ENCODE results near the gene RSPH3. TPM values are rescaled to one million over a fixed set of nuclear protein-coding genes. Genes with fewer than 3 reads are reported as not detected.

RSPH3 gene
- total RNA-seq, 4 donors from 2014 or later, result 16.8 to 22.5 (median 20.2) TPM

DNA sequence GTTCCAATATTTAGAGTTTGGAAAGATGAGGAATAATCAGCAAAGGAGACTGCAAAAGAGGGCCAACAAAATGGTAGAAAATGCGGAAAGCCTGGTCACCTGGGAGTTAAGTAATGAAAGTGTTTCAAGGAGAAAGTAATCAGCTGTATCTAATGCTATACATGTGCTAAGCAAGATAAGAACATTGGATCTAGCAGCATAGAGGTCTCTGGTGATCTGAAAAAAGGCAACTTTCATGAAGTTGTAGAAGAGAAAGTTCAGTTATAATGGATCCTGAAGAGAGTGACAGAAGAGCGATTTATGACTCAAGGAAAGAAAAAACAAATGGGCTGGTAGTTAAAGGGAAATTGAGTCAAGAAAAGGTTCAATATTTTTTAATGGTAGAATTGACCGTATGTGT is 4.6 kb upstream of the RSPH3 start:
- H3K9me3 ChIP-seq, result no peaks in the 10 kb centered on the region
- no peaks in the 10 kb centered on the region for H3K27me3 ChIP-seq
- no peak overlapping the region for H3K4me3 ChIP-seq (replicated peaks in 1 of 3)
- TF ChIP-seq POLR2A (IDR thresholded peaks at IDR 0.05), result no peak
- TF ChIP-seq, protein P1, sequence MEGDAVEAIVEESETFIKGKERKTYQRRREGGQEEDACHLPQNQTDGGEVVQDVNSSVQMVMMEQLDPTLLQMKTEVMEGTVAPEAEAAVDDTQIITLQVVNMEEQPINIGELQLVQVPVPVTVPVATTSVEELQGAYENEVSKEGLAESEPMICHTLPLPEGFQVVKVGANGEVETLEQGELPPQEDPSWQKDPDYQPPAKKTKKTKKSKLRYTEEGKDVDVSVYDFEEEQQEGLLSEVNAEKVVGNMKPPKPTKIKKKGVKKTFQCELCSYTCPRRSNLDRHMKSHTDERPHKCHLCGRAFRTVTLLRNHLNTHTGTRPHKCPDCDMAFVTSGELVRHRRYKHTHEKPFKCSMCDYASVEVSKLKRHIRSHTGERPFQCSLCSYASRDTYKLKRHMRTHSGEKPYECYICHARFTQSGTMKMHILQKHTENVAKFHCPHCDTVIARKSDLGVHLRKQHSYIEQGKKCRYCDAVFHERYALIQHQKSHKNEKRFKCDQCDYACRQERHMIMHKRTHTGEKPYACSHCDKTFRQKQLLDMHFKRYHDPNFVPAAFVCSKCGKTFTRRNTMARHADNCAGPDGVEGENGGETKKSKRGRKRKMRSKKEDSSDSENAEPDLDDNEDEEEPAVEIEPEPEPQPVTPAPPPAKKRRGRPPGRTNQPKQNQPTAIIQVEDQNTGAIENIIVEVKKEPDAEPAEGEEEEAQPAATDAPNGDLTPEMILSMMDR (IDR thresholded peaks at IDR 0.05), result no peak
- 65 to 77% methylated on average over 3 of the region's 3 CpGs for WGBS, 2 donors
- H3K27ac ChIP-seq, result no peak overlapping the region
- no peak for DNase-seq
- peaks cover 0 to 8% of the 10 kb centered on the region in 2 donors for H3K4me1 ChIP-seq
- intact Hi-C loops (cut with DNase I), result loop anchor here (10.0 kb wide), 1 partner anchor 130 kb away; no protein-coding TSS in a partner anchor
- H3K36me3 ChIP-seq, result no peaks in the 10 kb centered on the region

DNA sequence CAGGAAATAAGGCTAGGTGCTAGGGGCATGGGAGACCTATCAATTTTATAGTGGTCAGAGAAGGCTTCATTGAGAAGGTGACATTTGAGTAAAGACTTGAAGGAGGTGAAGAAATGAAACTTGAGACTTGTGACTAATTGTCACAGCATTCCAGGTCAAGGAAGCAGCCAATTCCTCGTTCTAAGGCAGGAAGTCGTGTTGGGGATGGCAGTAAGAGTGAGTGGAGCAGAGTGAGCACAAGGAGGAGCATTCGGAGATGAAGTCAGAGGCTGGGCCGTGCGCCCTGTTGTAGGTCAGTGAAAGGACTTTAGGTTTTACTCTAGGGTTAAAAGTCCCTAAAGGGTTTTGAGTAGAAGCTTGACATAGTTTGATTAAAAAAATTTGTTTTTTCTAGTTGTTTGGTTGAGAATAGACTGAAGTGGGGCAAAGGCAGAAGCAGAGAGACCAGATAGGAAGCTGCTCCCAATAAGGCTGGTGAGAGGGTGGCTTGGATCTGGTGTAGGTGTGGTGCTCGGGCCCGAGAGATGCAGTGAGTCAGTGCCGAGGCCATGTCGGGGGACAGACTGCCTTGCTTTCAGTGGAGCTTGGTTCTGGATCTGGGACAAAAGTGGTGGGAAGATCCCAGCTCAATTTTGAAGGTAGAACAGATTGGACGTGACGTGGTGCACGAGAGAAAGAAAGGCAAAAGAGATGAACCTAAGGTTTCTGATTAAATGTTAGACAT is 2.6 kb upstream of the RSPH3 start:
- intact Hi-C loops (cut with DNase I), result loop anchor here (10.0 kb wide), 1 partner anchor 132 kb away; no protein-coding TSS in a partner anchor
- H3K36me3 ChIP-seq, result no peaks in the 10 kb centered on the region
- no peak overlapping the region for H3K27ac ChIP-seq
- H3K9me3 ChIP-seq, result no peaks in the 10 kb centered on the region
- 93 to 94% methylated on average over 12 of the region's 12 CpGs for WGBS, 2 donors
- peaks cover 6 to 8% of the 10 kb centered on the region in 2 donors for H3K4me1 ChIP-seq
- H3K4me3 ChIP-seq (replicated peaks in 1 of 3), result no peak overlapping the region
- TF ChIP-seq, protein P1 (IDR thresholded peaks at IDR 0.05), result no peak
- TF ChIP-seq POLR2A (IDR thresholded peaks at IDR 0.05), result no peak
- H3K27me3 ChIP-seq, result no peaks in the 10 kb centered on the region
- no peak for DNase-seq

DNA sequence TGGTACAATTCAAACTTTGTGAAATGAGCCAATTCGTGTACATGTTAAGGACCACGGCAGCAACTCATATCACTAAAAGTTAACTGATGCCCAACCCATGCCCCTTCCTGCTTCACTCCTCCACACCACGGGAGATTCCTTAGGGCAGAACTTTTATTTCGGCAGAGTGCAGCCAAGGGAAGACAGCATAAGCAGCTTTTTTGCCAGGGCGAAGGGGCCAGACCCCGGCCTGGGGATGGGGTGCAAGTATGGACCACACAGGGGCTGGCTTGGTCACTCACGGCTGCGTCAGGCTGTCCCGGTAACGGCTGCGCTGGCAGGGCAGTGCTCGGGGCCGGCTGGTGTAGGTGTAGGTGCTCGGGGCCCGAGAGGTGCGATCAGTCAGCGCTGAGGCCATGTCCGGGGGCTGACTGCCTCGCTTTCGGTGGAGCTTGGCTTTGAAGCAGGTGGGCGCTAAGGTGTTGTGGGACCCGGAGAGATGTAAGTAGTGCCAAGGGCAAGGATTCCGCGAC is 792 bp downstream of the RSPH3 start:
- TF ChIP-seq, protein P1 (IDR thresholded peaks at IDR 0.05), result no peak
- TF ChIP-seq POLR2A (IDR thresholded peaks at IDR 0.05), result no peak
- no peaks in the 10 kb centered on the region for H3K9me3 ChIP-seq
- H3K4me3 ChIP-seq (replicated peaks in 1 of 3), result peak overlapping the region; percentile 83 to 95 (median 84)
- no peaks in the 10 kb centered on the region for H3K36me3 ChIP-seq
- intact Hi-C loops (cut with DNase I), result no loop called here
- H3K4me1 ChIP-seq, result peaks cover 6 to 8% of the 10 kb centered on the region in 2 donors
- no peaks in the 10 kb centered on the region for H3K27me3 ChIP-seq
- H3K27ac ChIP-seq, result peak overlapping the region; percentile 26 to 87 (median 27)
- DNase-seq, result no peak
- WGBS, 2 donors, result 1 to 2% methylated on average over 13 to 24 of the region's 24 CpGs

DNA sequence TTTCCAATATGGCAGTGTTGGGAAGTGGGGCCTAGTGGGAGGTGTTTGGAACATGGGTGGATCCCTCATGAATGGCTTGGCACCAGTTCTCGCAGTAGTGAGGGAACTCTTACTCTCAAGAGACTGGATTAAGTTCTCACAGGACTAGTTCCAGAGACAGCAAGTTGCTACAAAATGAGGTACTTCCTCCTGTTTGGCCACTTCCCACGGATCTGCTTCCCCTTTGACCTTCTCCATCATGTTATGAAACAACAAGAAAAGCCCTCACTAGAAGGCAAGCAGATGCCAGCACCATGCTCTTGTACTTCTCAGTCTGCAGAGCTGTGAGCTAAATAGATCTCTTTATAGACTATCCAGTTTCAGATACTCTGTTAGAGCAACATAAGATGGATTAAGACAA is 3.1 kb downstream of the RSPH3 start:
- intact Hi-C loops (cut with DNase I), result no loop called here
- Histone ChIP-seq H3K27ac (no peak overlapping the region), H3K4me3 (replicated peaks in 1 of 3) (no peak overlapping the region), H3K4me1 (peaks cover 6 to 8% of the 10 kb centered on the region in 2 donors), H3K27me3 (no peaks in the 10 kb centered on the region), H3K9me3 (no peaks in the 10 kb centered on the region), H3K36me3 (no peaks in the 10 kb centered on the region)
- TF ChIP-seq, protein P1 (IDR thresholded peaks at IDR 0.05), result no peak
- TF ChIP-seq POLR2A (IDR thresholded peaks at IDR 0.05), result no peak
- no peak for DNase-seq
- WGBS, 2 donors, result 79 to 81% methylated on average over 2 of the region's 2 CpGs

DNA sequence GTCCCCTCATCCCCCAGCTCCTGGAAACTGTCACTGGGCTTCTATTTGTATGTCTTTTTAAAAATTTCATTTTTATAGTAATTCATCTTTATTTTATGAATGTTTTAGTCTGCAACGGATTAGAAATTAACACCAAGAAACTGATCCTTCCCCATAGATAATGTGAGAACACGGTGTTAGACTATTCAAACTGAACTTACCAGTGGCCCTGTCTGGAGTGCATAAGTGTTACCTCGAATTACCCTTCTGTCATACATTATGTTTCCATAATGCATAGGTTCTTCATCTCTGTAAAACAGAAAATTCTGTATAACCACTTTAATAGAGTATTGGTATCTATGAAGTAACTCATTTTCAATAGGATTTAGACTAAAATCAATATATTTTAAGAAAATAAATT is 6.4 kb downstream of the RSPH3 start:
- WGBS, 2 donors, result 95 to 99% methylated on average over 3 of the region's 3 CpGs
- H3K27ac ChIP-seq, result no peak overlapping the region
- no peak for DNase-seq
- no peaks in the 10 kb centered on the region for H3K9me3 ChIP-seq
- intact Hi-C loops (cut with DNase I), result no loop called here
- no peak overlapping the region for H3K4me3 ChIP-seq (replicated peaks in 1 of 3)
- H3K27me3 ChIP-seq, result no peaks in the 10 kb centered on the region
- peaks cover 0 to 4% of the 10 kb centered on the region in 2 donors for H3K4me1 ChIP-seq
- TF ChIP-seq, protein P1 (IDR thresholded peaks at IDR 0.05), result no peak
- no peak for TF ChIP-seq POLR2A (IDR thresholded peaks at IDR 0.05)
- no peaks in the 10 kb centered on the region for H3K36me3 ChIP-seq
